ENCODE results near the gene NFIB. TPM values are rescaled to one million over a fixed set of nuclear protein-coding genes. Genes with fewer than 3 reads are reported as not detected.

Gene NFIB
- total and polyA plus RNA-seq, 2 of the 8 experiments (the other 6 are each of a cell fraction or from before 2014, with no cell fraction given): 2.6 to 13.1 TPM

- TF ChIP-seq, protein P1, sequence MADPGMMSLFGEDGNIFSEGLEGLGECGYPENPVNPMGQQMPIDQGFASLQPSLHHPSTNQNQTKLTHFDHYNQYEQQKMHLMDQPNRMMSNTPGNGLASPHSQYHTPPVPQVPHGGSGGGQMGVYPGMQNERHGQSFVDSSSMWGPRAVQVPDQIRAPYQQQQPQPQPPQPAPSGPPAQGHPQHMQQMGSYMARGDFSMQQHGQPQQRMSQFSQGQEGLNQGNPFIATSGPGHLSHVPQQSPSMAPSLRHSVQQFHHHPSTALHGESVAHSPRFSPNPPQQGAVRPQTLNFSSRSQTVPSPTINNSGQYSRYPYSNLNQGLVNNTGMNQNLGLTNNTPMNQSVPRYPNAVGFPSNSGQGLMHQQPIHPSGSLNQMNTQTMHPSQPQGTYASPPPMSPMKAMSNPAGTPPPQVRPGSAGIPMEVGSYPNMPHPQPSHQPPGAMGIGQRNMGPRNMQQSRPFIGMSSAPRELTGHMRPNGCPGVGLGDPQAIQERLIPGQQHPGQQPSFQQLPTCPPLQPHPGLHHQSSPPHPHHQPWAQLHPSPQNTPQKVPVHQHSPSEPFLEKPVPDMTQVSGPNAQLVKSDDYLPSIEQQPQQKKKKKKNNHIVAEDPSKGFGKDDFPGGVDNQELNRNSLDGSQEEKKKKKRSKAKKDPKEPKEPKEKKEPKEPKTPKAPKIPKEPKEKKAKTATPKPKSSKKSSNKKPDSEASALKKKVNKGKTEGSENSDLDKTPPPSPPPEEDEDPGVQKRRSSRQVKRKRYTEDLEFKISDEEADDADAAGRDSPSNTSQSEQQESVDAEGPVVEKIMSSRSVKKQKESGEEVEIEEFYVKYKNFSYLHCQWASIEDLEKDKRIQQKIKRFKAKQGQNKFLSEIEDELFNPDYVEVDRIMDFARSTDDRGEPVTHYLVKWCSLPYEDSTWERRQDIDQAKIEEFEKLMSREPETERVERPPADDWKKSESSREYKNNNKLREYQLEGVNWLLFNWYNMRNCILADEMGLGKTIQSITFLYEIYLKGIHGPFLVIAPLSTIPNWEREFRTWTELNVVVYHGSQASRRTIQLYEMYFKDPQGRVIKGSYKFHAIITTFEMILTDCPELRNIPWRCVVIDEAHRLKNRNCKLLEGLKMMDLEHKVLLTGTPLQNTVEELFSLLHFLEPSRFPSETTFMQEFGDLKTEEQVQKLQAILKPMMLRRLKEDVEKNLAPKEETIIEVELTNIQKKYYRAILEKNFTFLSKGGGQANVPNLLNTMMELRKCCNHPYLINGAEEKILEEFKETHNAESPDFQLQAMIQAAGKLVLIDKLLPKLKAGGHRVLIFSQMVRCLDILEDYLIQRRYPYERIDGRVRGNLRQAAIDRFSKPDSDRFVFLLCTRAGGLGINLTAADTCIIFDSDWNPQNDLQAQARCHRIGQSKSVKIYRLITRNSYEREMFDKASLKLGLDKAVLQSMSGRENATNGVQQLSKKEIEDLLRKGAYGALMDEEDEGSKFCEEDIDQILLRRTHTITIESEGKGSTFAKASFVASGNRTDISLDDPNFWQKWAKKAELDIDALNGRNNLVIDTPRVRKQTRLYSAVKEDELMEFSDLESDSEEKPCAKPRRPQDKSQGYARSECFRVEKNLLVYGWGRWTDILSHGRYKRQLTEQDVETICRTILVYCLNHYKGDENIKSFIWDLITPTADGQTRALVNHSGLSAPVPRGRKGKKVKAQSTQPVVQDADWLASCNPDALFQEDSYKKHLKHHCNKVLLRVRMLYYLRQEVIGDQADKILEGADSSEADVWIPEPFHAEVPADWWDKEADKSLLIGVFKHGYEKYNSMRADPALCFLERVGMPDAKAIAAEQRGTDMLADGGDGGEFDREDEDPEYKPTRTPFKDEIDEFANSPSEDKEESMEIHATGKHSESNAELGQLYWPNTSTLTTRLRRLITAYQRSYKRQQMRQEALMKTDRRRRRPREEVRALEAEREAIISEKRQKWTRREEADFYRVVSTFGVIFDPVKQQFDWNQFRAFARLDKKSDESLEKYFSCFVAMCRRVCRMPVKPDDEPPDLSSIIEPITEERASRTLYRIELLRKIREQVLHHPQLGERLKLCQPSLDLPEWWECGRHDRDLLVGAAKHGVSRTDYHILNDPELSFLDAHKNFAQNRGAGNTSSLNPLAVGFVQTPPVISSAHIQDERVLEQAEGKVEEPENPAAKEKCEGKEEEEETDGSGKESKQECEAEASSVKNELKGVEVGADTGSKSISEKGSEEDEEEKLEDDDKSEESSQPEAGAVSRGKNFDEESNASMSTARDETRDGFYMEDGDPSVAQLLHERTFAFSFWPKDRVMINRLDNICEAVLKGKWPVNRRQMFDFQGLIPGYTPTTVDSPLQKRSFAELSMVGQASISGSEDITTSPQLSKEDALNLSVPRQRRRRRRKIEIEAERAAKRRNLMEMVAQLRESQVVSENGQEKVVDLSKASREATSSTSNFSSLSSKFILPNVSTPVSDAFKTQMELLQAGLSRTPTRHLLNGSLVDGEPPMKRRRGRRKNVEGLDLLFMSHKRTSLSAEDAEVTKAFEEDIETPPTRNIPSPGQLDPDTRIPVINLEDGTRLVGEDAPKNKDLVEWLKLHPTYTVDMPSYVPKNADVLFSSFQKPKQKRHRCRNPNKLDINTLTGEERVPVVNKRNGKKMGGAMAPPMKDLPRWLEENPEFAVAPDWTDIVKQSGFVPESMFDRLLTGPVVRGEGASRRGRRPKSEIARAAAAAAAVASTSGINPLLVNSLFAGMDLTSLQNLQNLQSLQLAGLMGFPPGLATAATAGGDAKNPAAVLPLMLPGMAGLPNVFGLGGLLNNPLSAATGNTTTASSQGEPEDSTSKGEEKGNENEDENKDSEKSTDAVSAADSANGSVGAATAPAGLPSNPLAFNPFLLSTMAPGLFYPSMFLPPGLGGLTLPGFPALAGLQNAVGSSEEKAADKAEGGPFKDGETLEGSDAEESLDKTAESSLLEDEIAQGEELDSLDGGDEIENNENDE (IDR thresholded peaks at IDR 0.05; ENCODE audit: insufficient replicate concordance, low read length): no peak
- TF ChIP-seq SIRT6 (IDR thresholded peaks at IDR 0.05; ENCODE audit: low read length): no peak
- no peak for TF ChIP-seq SAP30 (IDR thresholded peaks at IDR 0.05; ENCODE audit: insufficient read depth, insufficient replicate concordance, low read length)
- TF ChIP-seq TBP (IDR thresholded peaks at IDR 0.05; ENCODE audit: low read depth, low read length): no peak
- no peak for TF ChIP-seq CBX8 (IDR thresholded peaks at IDR 0.05; ENCODE audit: borderline replicate concordance, low read depth, low read length)
- TF ChIP-seq NANOG (IDR thresholded peaks at IDR 0.05; ENCODE audit: insufficient read depth, low read depth, low read length, poor library complexity, severe bottlenecking): no peak
- TF ChIP-seq MAFK (IDR thresholded peaks at IDR 0.05; ENCODE audit: low read depth, low read length): no peak
- TF ChIP-seq KDM1A (IDR thresholded peaks at IDR 0.05; ENCODE audit: borderline replicate concordance, low read length): no peak
- no peak for TF ChIP-seq PHF8 (conservative IDR thresholded peaks at IDR 0.05; ENCODE audit: low read depth, low read length)
- TF ChIP-seq SUZ12 (IDR thresholded peaks at IDR 0.05; ENCODE audit: low read length): no peak
These were observed 97.2 kb downstream of the NFIB start (continued) for GRCh38 chr9:14216612-14217194.
